CD14-positive monocyte (primary cell): Measurements from ENCODE around the gene RARB. TPM values are rescaled to one million over a fixed set of nuclear protein-coding genes. Genes with fewer than 3 reads are reported as not detected.

ENCODE experiments used
- DNase-seq, 3 donors: peaks; one replicate each; pipeline ENCODE4 v3.0.0-alpha.2; 2011 to 2022
- H2AFZ ChIP-seq: 2 replicates; pipeline ENCODE4 v1.6.0; 2012; ENCODE audit warnings: mild to moderate bottlenecking, low read depth, low read length, inconsistent platforms; ENCODE audit not compliant: insufficient read depth, poor library complexity, severe bottlenecking
- H3K27ac ChIP-seq, 2 donors: 1 replicate in 1 of 2; 2 replicates in 1 of 2; pipeline ENCODE4 v1.5.1; 2012 to 2013; ENCODE audit warnings: low read length in 2 of 2, control low read depth in 1 of 2, inconsistent platforms in 1 of 2, low read depth in 1 of 2, mild to moderate bottlenecking in 1 of 2
- H3K27me3 ChIP-seq, 2 donors: one replicate each; pipeline versions ENCODE4 v1.6.0 to v1.6.1; 2011 to 2013; ENCODE audit warnings: low read length in 2 of 2; ENCODE audit not compliant: control insufficient read depth in 2 of 2, insufficient read depth in 2 of 2
- H3K36me3 ChIP-seq, 2 donors: replicated peaks in 1 of 2; 1 replicate in 1 of 2; 2 replicates in 1 of 2; pipeline versions ENCODE4 v1.5.1 to v1.6.1; 2012 to 2013; ENCODE audit warnings: low read length in 2 of 2, control low read depth in 1 of 2, inconsistent platforms in 1 of 2, mild to moderate bottlenecking in 1 of 2; ENCODE audit not compliant: insufficient read depth in 2 of 2, control insufficient read depth in 1 of 2
- H3K4me1 ChIP-seq, 2 donors: 1 replicate in 1 of 2; 2 replicates in 1 of 2; pipeline versions ENCODE4 v1.5.1 to v1.6.1; 2012 to 2013; ENCODE audit warnings: low read length in 2 of 2, control low read depth in 1 of 2, inconsistent platforms in 1 of 2, mild to moderate bottlenecking in 1 of 2, moderate library complexity in 1 of 2; ENCODE audit not compliant: insufficient read depth in 2 of 2, control insufficient read depth in 1 of 2
- H3K4me2 ChIP-seq: replicated peaks from 2 replicates; pipeline ENCODE3; 2012; ENCODE audit warnings: low read length, moderate library complexity, mild to moderate bottlenecking; ENCODE audit not compliant: poor library complexity, severe bottlenecking; ENCODE audit errors: extremely low read depth
- H3K4me3 ChIP-seq, 3 experiments: fragments of 200-600 bp in 1 of 3; sonication (generic) in 1 of 3; replicated peaks in 1 of 3; 1 replicate in 2 of 3; 2 replicates in 1 of 3; pipeline ENCODE4 v1.5.1; 2011 to 2013; ENCODE audit warnings: low read length in 3 of 3, mild to moderate bottlenecking in 3 of 3, control low read depth in 2 of 3, low read depth in 2 of 3, inconsistent platforms in 1 of 3, moderate library complexity in 1 of 3
- H3K79me2 ChIP-seq: 2 replicates; pipeline ENCODE4 v1.6.0; 2012; ENCODE audit warnings: mild to moderate bottlenecking, control low read depth, inconsistent platforms, low read length, moderate library complexity; ENCODE audit not compliant: insufficient read depth
- H3K9ac ChIP-seq: 2 replicates; pipeline ENCODE4 v1.6.0; 2017; ENCODE audit warnings: low read length, mild to moderate bottlenecking; ENCODE audit not compliant: insufficient read depth, poor library complexity, severe bottlenecking
- H3K9me3 ChIP-seq, 2 donors: replicated peaks in 1 of 2; 1 replicate in 1 of 2; 2 replicates in 1 of 2; pipeline versions ENCODE4 v1.5.1 to v1.6.1; 2012 to 2013; ENCODE audit warnings: low read length in 2 of 2, control low read depth in 1 of 2; ENCODE audit not compliant: control insufficient read depth in 1 of 2, insufficient read depth in 1 of 2
- H4K20me1 ChIP-seq: 2 replicates; pipeline ENCODE4 v1.6.0; 2012; ENCODE audit warnings: mild to moderate bottlenecking, low read length, control low read depth, moderate library complexity; ENCODE audit not compliant: insufficient read depth
- H3K27ac Mint-ChIP-seq, 7 donors: one replicate each; pipeline ENCODE4 v1.8.0; 2020; ENCODE audit warnings: mild to moderate bottlenecking in 7 of 7, mixed read lengths in 7 of 7, moderate library complexity in 6 of 7, inconsistent platforms in 2 of 7
- H3K27me3 Mint-ChIP-seq, 3 donors: one replicate each; pipeline ENCODE4 v1.8.0; 2021 to 2022; ENCODE audit warnings: low read depth in 3 of 3, mild to moderate bottlenecking in 3 of 3, mixed read lengths in 3 of 3, moderate library complexity in 3 of 3, inconsistent platforms in 1 of 3
- H3K36me3 Mint-ChIP-seq, 2 donors: one replicate each; pipeline ENCODE4 v1.8.0; 2020; ENCODE audit warnings: mixed read lengths in 2 of 2, inconsistent platforms in 1 of 2, mild to moderate bottlenecking in 1 of 2
- H3K4me1 Mint-ChIP-seq: one replicate; pipeline ENCODE4 v1.8.0; 2020; ENCODE audit warnings: mild to moderate bottlenecking, mixed read lengths
- H3K4me3 Mint-ChIP-seq, 2 donors: one replicate each; pipeline ENCODE4 v1.8.0; 2020; ENCODE audit warnings: mild to moderate bottlenecking in 2 of 2, mixed read lengths in 2 of 2, moderate library complexity in 1 of 2
- H3K9me3 Mint-ChIP-seq, 7 donors: one replicate each; pipeline ENCODE4 v1.8.0; 2020 to 2022; ENCODE audit warnings: mixed read lengths in 7 of 7, mild to moderate bottlenecking in 6 of 7, moderate library complexity in 6 of 7, inconsistent platforms in 2 of 7
- WGBS: methylation state at CpG from one replicate; pipeline ENCODE4 v1.1.5; 2013; ENCODE audit warnings: missing lambda C conversion rate; ENCODE audit not compliant: insufficient coverage; 5-methylcytosine and 5-hydroxymethylcytosine counted together
- intact Hi-C, 2 donors: fragments of 100-400 bp; cut with micrococcal nuclease; formaldehyde crosslinking; loops; one replicate each; pipeline versions ENCODE4 v1.15.0 to v1.15.1; 2023
- polyA plus RNA-seq, 3 donors: library from polyadenylated mRNA; depleted of rRNA in 1 of 3; unstranded in 2 of 3; stranded (reverse) in 1 of 3; fragments of 300-500 nt in 2 of 3; fragments of >200 nt in 1 of 3; fragmentation: Illumina TruSeq in 2 of 3; gene quantifications; 1 replicate in 2 of 3; 2 replicates in 1 of 3; pipeline ENCODE4 v1.2.3, GENCODE V29; 2012 to 2021
- TF ChIP-seq, protein P1 (sequence below): fragments of 200-600 bp; IDR thresholded peaks from one replicate; pipeline ENCODE4 v1.8.0; 2022; ENCODE audit warnings: antibody characterized with exemption, mild to moderate bottlenecking

RARB gene
- polyA plus RNA-seq, 3 donors = not detected

DNA sequence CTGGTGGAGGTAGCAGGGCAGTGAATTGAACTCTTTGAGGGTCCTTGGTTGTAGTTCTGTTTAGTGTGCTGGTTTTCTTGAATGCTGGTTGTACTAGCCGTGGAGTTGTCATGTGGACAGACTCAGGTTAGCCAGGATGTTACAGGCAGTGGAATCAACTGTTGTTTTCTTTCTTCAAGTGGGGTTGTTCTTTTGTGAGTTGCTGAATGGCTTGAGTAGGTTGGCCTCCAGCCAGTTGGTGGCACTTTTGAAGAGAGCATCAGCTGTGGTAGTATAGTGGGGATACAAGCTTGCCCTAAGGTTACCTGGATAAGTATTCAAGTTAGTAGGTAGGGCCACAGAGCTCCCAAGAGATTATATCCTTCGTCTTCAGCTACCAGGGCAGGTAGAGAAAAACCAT lies 31.8 kb upstream of the RARB start:
- no peak overlapping the region for H3K27ac ChIP-seq
- H3K9me3 Mint-ChIP-seq = peaks cover 2 to 11% (median 3%) of the 10 kb centered on the region in 7 donors
- no peak overlapping the region for H3K4me3 Mint-ChIP-seq
- H3K9me3 ChIP-seq = peaks cover 0 to 8% of the 10 kb centered on the region in 2 donors
- DNase-seq = no peak
- H3K27ac Mint-ChIP-seq = no peak overlapping the region
- H3K36me3 ChIP-seq = no peaks in the 10 kb centered on the region
- TF ChIP-seq, protein P1, sequence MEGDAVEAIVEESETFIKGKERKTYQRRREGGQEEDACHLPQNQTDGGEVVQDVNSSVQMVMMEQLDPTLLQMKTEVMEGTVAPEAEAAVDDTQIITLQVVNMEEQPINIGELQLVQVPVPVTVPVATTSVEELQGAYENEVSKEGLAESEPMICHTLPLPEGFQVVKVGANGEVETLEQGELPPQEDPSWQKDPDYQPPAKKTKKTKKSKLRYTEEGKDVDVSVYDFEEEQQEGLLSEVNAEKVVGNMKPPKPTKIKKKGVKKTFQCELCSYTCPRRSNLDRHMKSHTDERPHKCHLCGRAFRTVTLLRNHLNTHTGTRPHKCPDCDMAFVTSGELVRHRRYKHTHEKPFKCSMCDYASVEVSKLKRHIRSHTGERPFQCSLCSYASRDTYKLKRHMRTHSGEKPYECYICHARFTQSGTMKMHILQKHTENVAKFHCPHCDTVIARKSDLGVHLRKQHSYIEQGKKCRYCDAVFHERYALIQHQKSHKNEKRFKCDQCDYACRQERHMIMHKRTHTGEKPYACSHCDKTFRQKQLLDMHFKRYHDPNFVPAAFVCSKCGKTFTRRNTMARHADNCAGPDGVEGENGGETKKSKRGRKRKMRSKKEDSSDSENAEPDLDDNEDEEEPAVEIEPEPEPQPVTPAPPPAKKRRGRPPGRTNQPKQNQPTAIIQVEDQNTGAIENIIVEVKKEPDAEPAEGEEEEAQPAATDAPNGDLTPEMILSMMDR = no peak
- H3K79me2 ChIP-seq = no peaks in the 10 kb centered on the region
- H3K4me1 Mint-ChIP-seq = no peaks in the 10 kb centered on the region
- no peaks in the 10 kb centered on the region for H3K36me3 Mint-ChIP-seq
- no peaks in the 10 kb centered on the region for H3K4me1 ChIP-seq
- H3K27me3 ChIP-seq = no peaks in the 10 kb centered on the region
- no peak overlapping the region for H3K4me3 ChIP-seq
- no peak overlapping the region for H3K4me2 ChIP-seq
- no peak overlapping the region for H2AFZ ChIP-seq
- intact Hi-C loops = no loop called here
- 80% methylated on average over 2 of the region's 2 CpGs for WGBS
- H3K9ac ChIP-seq = no peak overlapping the region
- H4K20me1 ChIP-seq = no peaks in the 10 kb centered on the region
- H3K27me3 Mint-ChIP-seq = peaks cover 0 to 1% (median 0%) of the 10 kb centered on the region in 3 donors

DNA sequence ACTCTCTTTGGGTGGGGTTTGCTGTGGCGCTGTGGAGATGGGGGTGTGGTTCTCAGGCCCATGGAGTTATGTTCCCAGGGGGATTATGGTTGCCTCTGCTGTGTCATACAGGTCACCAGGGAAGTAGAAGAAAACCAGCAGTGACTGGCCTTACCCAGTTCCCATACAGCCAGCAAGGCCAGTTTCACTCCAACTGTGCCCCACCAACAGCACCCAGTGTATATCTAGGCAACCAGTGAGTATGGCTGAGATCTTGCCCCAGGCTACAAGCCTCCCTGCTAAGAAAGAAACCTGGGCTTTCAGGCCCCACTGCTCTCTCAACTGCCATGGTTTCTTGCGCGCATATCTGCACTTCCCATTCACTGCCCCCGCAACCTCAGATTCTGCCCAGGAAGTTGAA lies 31.4 kb upstream of the RARB start:
- 100% methylated on average over 3 of the region's 4 CpGs for WGBS
- no peak overlapping the region for H2AFZ ChIP-seq
- peaks cover 0 to 1% (median 0%) of the 10 kb centered on the region in 3 donors for H3K27me3 Mint-ChIP-seq
- no peak overlapping the region for H3K9ac ChIP-seq
- no peaks in the 10 kb centered on the region for H3K79me2 ChIP-seq
- H3K27ac ChIP-seq = no peak overlapping the region
- no peak overlapping the region for H3K4me2 ChIP-seq
- no peaks in the 10 kb centered on the region for H4K20me1 ChIP-seq
- no peaks in the 10 kb centered on the region for H3K4me1 ChIP-seq
- H3K9me3 ChIP-seq = peaks cover 0 to 8% of the 10 kb centered on the region in 2 donors
- no peak overlapping the region for H3K27ac Mint-ChIP-seq
- H3K27me3 ChIP-seq = no peaks in the 10 kb centered on the region
- intact Hi-C loops = no loop called here
- no peaks in the 10 kb centered on the region for H3K4me1 Mint-ChIP-seq
- no peaks in the 10 kb centered on the region for H3K36me3 Mint-ChIP-seq
- H3K36me3 ChIP-seq = no peaks in the 10 kb centered on the region
- H3K4me3 ChIP-seq = no peak overlapping the region
- TF ChIP-seq, protein P1 = no peak
- H3K9me3 Mint-ChIP-seq = peaks cover 2 to 11% (median 3%) of the 10 kb centered on the region in 7 donors
- DNase-seq = no peak
- no peak overlapping the region for H3K4me3 Mint-ChIP-seq
